Astrocyte of the cerebellum (primary cell): ENCODE measurements around the gene NAXE.

Experiments
- DNase-seq: peaks from one replicate; pipeline ENCODE4 v3.0.0-alpha.2; 2011; ENCODE audit warnings: low read depth
- H3K4me3 ChIP-seq: 2 replicates; pipeline ENCODE4 v1.5.1; 2011; ENCODE audit warnings: mild to moderate bottlenecking, low read depth, low read length, moderate library complexity
- CTCF ChIP-seq: IDR thresholded peaks from 2 replicates; pipeline ENCODE4 v1.5.1; 2012; ENCODE audit warnings: low read length, low read depth, moderate library complexity, mild to moderate bottlenecking; ENCODE audit errors: missing control alignments
- in situ Hi-C: cut with HindIII; loops from 2 replicates; pipeline ENCODE4 v1.10.0; 2017; ENCODE audit warnings: low sequenced_read_pairs

Gene NAXE

GRCh38 chr1:156560585-156561163 is 30.9 kb upstream of the NAXE start:
- TF ChIP-seq CTCF = no peak
- no peak overlapping the region for H3K4me3 ChIP-seq
- in situ Hi-C loops = no loop called here
- DNase-seq = no peak

- DNase-seq = no peak
- no peak overlapping the region for H3K4me3 ChIP-seq
- no peak for TF ChIP-seq CTCF
- in situ Hi-C loops = no loop called here
Observed at GRCh38 chr1:156565519-156565918, 26.1 kb upstream of the NAXE start.

- in situ Hi-C loops = no loop called here
- TF ChIP-seq CTCF = no peak
- H3K4me3 ChIP-seq = no peak overlapping the region
- DNase-seq = no peak
Observed at GRCh38 chr1:156566436-156566835, 25.1 kb upstream of the NAXE start.

GRCh38 chr1:156571261-156571852 is 20.2 kb upstream of the NAXE start:
- in situ Hi-C loops = no loop called here
- TF ChIP-seq CTCF = no peak
- H3K4me3 ChIP-seq = peak overlapping the region; percentile 65
- DNase-seq = peak; percentile 64

- no peak for TF ChIP-seq CTCF
- DNase-seq = peak; percentile 60
- in situ Hi-C loops = no loop called here
- peak within 1 kb of the TSS; percentile 65 for H3K4me3 ChIP-seq
Observed at GRCh38 chr1:156571919-156572662, 19.5 kb upstream of the NAXE start, which contains the start of gene IQGAP3. Gene IQGAP3 (minus strand): TSS chr1:156572565. CDS start chr1:156572529, 36 bp downstream.

- H3K4me3 ChIP-seq = peak overlapping the region; percentile 65
- in situ Hi-C loops = no loop called here
- no peak for TF ChIP-seq CTCF
- no peak for DNase-seq
Observed at GRCh38 chr1:156572663-156573018, 18.9 kb upstream of the NAXE start.
